H1 (cell line): ENCODE measurements around the gene KRTAP5-8. TPM values are rescaled to one million over a fixed set of nuclear protein-coding genes. Genes with fewer than 3 reads are reported as not detected.

Experiments
- CTCF ChIA-PET: fragments of 300-600 bp; sonication (Branson Sonifier 250); formaldehyde crosslinking; loops from one replicate; lab custom pipeline; 2021; ENCODE audit not compliant: partially characterized antibody; lab: Charles Lee
- POLR2A ChIA-PET: fragments of 300-600 bp; sonication (Branson Sonifier 250); formaldehyde crosslinking; loops from one replicate; lab custom pipeline; 2021; ENCODE audit warnings: inconsistent platforms; ENCODE audit not compliant: partially characterized antibody; lab: Charles Lee
- DNase-seq, 2 experiments: peaks; one replicate each; pipeline versions ENCODE4 v3.0.0 to v3.0.0-alpha.2; 2010 to 2022; ENCODE audit warnings: low spot score in 2 of 2, low read depth in 1 of 2, mixed read lengths in 1 of 2
- FAIRE-seq: peaks from 2 replicates; lab custom pipeline; 2011; peaks lifted over from hg19 to GRCh38; lab: Jason Lieb, UNC
- H2AFZ ChIP-seq: 2 replicates; pipeline ENCODE4 v1.8.1; 2012; ENCODE audit warnings: low read length, inconsistent platforms
- H2AK5ac ChIP-seq: 2 replicates; pipeline ENCODE4 v1.6.1; 2013; ENCODE audit warnings: low read depth, low read length
- H2BK120ac ChIP-seq: replicated peaks from 2 replicates; pipeline ENCODE3; 2013; ENCODE audit warnings: low read depth, low read length, inconsistent platforms
- H2BK12ac ChIP-seq: 2 replicates; pipeline ENCODE4 v1.6.1; 2013; ENCODE audit warnings: low read depth, low read length
- H2BK15ac ChIP-seq: 2 replicates; pipeline ENCODE4 v1.6.1; 2013; ENCODE audit warnings: low read length
- H2BK20ac ChIP-seq: 2 replicates; pipeline ENCODE4 v1.6.1; 2013; ENCODE audit warnings: low read length
- H2BK5ac ChIP-seq: 2 replicates; pipeline ENCODE4 v1.6.1; 2013; ENCODE audit warnings: low read depth, low read length
- H3K14ac ChIP-seq: 2 replicates; pipeline ENCODE4 v1.6.1; 2013; ENCODE audit warnings: inconsistent platforms; ENCODE audit not compliant: insufficient read length
- H3K18ac ChIP-seq: 2 replicates; pipeline ENCODE4 v1.6.1; 2013; ENCODE audit warnings: low read length; ENCODE audit errors: extremely low read depth
- H3K23ac ChIP-seq: 2 replicates; pipeline ENCODE4 v1.6.1; 2013; ENCODE audit warnings: inconsistent platforms; ENCODE audit not compliant: insufficient read length
- H3K23me2 ChIP-seq: 2 replicates; pipeline ENCODE4 v1.6.1; 2013; ENCODE audit warnings: low read depth, low read length
- H3K27ac ChIP-seq: 2 replicates; pipeline ENCODE4 v1.6.1; 2011; ENCODE audit warnings: low read depth, low read length, inconsistent platforms
- H3K27me3 ChIP-seq, 4 experiments: replicated peaks in 1 of 4; 1 replicate in 1 of 4; 2 replicates in 3 of 4; pipeline versions ENCODE4 v1.6.1 to v1.8.1; 2011 to 2013; ENCODE audit warnings: low read length in 3 of 4, mild to moderate bottlenecking in 3 of 4, inconsistent platforms in 2 of 4, mixed read lengths in 2 of 4, moderate library complexity in 1 of 4; ENCODE audit not compliant: control insufficient read depth in 3 of 4, insufficient read depth in 3 of 4; ENCODE audit errors: extremely low read depth in 1 of 4
- H3K36me3 ChIP-seq, 4 experiments: 2 replicates each; pipeline versions ENCODE4 v1.6.1 to v1.8.1; 2011 to 2013; ENCODE audit warnings: mild to moderate bottlenecking in 4 of 4, low read length in 3 of 4, moderate library complexity in 2 of 4, control low read depth in 1 of 4, inconsistent platforms in 1 of 4; ENCODE audit not compliant: insufficient read depth in 4 of 4, control insufficient read depth in 2 of 4
- H3K4ac ChIP-seq: replicated peaks from 2 replicates; pipeline ENCODE3; 2013; ENCODE audit warnings: low read length, low read depth, mixed read lengths, inconsistent platforms; ENCODE audit not compliant: insufficient read length
- H3K4me1 ChIP-seq, 4 experiments: replicated peaks in 1 of 4; 1 replicate in 1 of 4; 2 replicates in 3 of 4; pipeline versions ENCODE4 v1.6.1 to v1.8.1; 2011 to 2013; ENCODE audit warnings: low read length in 3 of 4, inconsistent platforms in 2 of 4, mixed read lengths in 1 of 4; ENCODE audit not compliant: insufficient read depth in 4 of 4, control insufficient read depth in 3 of 4
- H3K4me2 ChIP-seq, 2 experiments: 2 replicates each; pipeline versions ENCODE4 v1.6.1 to v1.8.1; 2011 to 2013; ENCODE audit warnings: low read depth in 2 of 2, low read length in 2 of 2, control low read depth in 1 of 2, inconsistent platforms in 1 of 2, mild to moderate bottlenecking in 1 of 2; ENCODE audit not compliant: insufficient read depth in 1 of 2
- H3K4me3 ChIP-seq, 4 experiments: fragments of 200-600, 300-600 bp in 1 of 4; sonication (generic), shearing (Covaris generic), sonication (Bioruptor Twin) in 1 of 4; 2 replicates each; pipeline versions ENCODE4 v1.5.1 to v1.8.1; 2011 to 2016; ENCODE audit warnings: low read length in 4 of 4, low read depth in 3 of 4, control low read depth in 2 of 4, inconsistent platforms in 2 of 4, mild to moderate bottlenecking in 2 of 4, mixed read lengths in 1 of 4, moderate library complexity in 1 of 4; ENCODE audit not compliant: insufficient read depth in 2 of 4; ENCODE audit errors: extremely low read depth in 1 of 4
- H3K56ac ChIP-seq: replicated peaks from 2 replicates; pipeline ENCODE3; 2013; ENCODE audit warnings: low read depth, mild to moderate bottlenecking, mixed read lengths, low read length, inconsistent platforms; ENCODE audit not compliant: insufficient read length
- H3K79me1 ChIP-seq: 2 replicates; pipeline ENCODE4 v1.6.1; 2013; ENCODE audit warnings: low read depth, low read length, control low read depth
- H3K79me2 ChIP-seq, 2 experiments: 2 replicates each; pipeline versions ENCODE4 v1.6.1 to v1.8.1; 2012 to 2013; ENCODE audit warnings: low read length in 2 of 2, mild to moderate bottlenecking in 2 of 2, inconsistent platforms in 1 of 2; ENCODE audit not compliant: insufficient read depth in 2 of 2, control insufficient read depth in 1 of 2
- H3K9ac ChIP-seq, 4 experiments: replicated peaks in 1 of 4; 1 replicate in 1 of 4; 2 replicates in 3 of 4; pipeline versions ENCODE4 v1.6.1 to v1.8.1; 2011 to 2013; ENCODE audit warnings: low read depth in 3 of 4, low read length in 3 of 4, control low read depth in 2 of 4, mild to moderate bottlenecking in 2 of 4, moderate library complexity in 2 of 4, inconsistent platforms in 1 of 4; ENCODE audit errors: extremely low read depth in 1 of 4
- H3K9me3 ChIP-seq, 2 experiments: 2 replicates each; pipeline versions ENCODE4 v1.6.1 to v1.8.1; 2012 to 2013; ENCODE audit warnings: mild to moderate bottlenecking in 2 of 2, moderate library complexity in 2 of 2, control low read depth in 1 of 2, inconsistent platforms in 1 of 2, low read depth in 1 of 2, low read length in 1 of 2, mixed read lengths in 1 of 2; ENCODE audit not compliant: insufficient read depth in 2 of 2
- H4K20me1 ChIP-seq, 2 experiments: replicated peaks in 1 of 2; 2 replicates each; pipeline versions ENCODE3 to v1.8.1; 2011 to 2013; ENCODE audit warnings: inconsistent platforms in 2 of 2, low read length in 2 of 2, mild to moderate bottlenecking in 1 of 2; ENCODE audit not compliant: insufficient read depth in 2 of 2, control insufficient read depth in 1 of 2
- H4K5ac ChIP-seq: 2 replicates; pipeline ENCODE4 v1.6.1; 2013; ENCODE audit warnings: low read length, low read depth, mixed read lengths, inconsistent platforms; ENCODE audit not compliant: insufficient read length
- H4K8ac ChIP-seq: 2 replicates; pipeline ENCODE4 v1.8.0; 2013; ENCODE audit warnings: mild to moderate bottlenecking, moderate library complexity, low read length, inconsistent platforms; ENCODE audit not compliant: insufficient read depth; ENCODE audit errors: extremely low read depth
- H4K91ac ChIP-seq: replicated peaks from 2 replicates; pipeline ENCODE3; 2013; ENCODE audit warnings: low read length, mixed read lengths, inconsistent platforms; ENCODE audit not compliant: insufficient read length
- ASH2L ChIP-seq: fragments of 200-600, 300-600 bp; sonication (generic); IDR thresholded peaks from one replicate; pipeline ENCODE4 v1.7.1; 2017; ENCODE audit warnings: low read length
- BACH1 ChIP-seq: IDR thresholded peaks from 2 replicates; pipeline ENCODE4 v1.6.1; 2012; ENCODE audit warnings: low read length, improper control_type of control experiment
- CTCF ChIP-seq, 3 experiments: IDR thresholded peaks; 1 replicate in 2 of 3; 2 replicates in 1 of 3; pipeline versions ENCODE4 v1.5.1 to v1.6.1; 2011; ENCODE audit warnings: low read length in 3 of 3, mild to moderate bottlenecking in 3 of 3, inconsistent platforms in 2 of 3, low read depth in 1 of 3, moderate library complexity in 1 of 3; ENCODE audit not compliant: insufficient read depth in 1 of 3; ENCODE audit errors: control extremely low read depth in 1 of 3
- FOSL1 ChIP-seq: IDR thresholded peaks from 2 replicates; pipeline ENCODE4 v1.6.1; 2011; ENCODE audit warnings: mild to moderate bottlenecking, low read depth, low read length, moderate library complexity; ENCODE audit not compliant: insufficient read depth
- GTF2F1 ChIP-seq: IDR thresholded peaks from 2 replicates; pipeline ENCODE4 v1.6.1; 2012; ENCODE audit warnings: low read depth, low read length, improper control_type of control experiment, borderline replicate concordance
- JUND ChIP-seq: IDR thresholded peaks from 2 replicates; pipeline ENCODE4 v1.6.1; 2011; ENCODE audit warnings: mild to moderate bottlenecking, improper control_type of control experiment, low read length
- SIN3A ChIP-seq, 2 experiments: IDR thresholded peaks in 1 of 2; conservative IDR thresholded peaks in 1 of 2; 2 replicates each; pipeline ENCODE4 v1.6.1; 2011 to 2012; ENCODE audit warnings: low read length in 2 of 2, improper control_type of control experiment in 1 of 2, low read depth in 1 of 2, mild to moderate bottlenecking in 1 of 2
- SIRT6 ChIP-seq: IDR thresholded peaks from one replicate; pipeline ENCODE4 v1.7.1; 2012; ENCODE audit warnings: low read length, inconsistent platforms
- SUZ12 ChIP-seq: fragments of 200-600 bp; sonication (generic); IDR thresholded peaks from 2 replicates; pipeline ENCODE4 v1.6.1; 2012; ENCODE audit warnings: mild to moderate bottlenecking, inconsistent platforms, low read length, moderate library complexity, mixed read lengths
- WGBS, 2 experiments: shearing (Covaris generic) in 1 of 2; methylation state at CpG; one replicate each; pipeline versions ENCODE4 v1.1.6 to v1.1.7; 2013 to 2015; ENCODE audit warnings: low lambda C conversion rate in 2 of 2, mixed read lengths in 2 of 2, inconsistent platforms in 1 of 2, low coverage in 1 of 2, missing lambda C conversion rate in 1 of 2; ENCODE audit not compliant: insufficient replicate concordance in 2 of 2, insufficient coverage in 1 of 2, insufficient read length in 1 of 2; ENCODE audit errors: extremely low coverage in 1 of 2, missing lambda C conversion rate in 1 of 2; 5-methylcytosine and 5-hydroxymethylcytosine counted together
- polyA plus RNA-seq, 7 experiments: library from polyadenylated mRNA; depleted of rRNA in 3 of 7; stranded (reverse) in 5 of 7; unstranded in 2 of 7; fragments of >200 nt in 5 of 7; fragments of 200-250 nt in 2 of 7; gene quantifications; 1 replicate in 5 of 7; 2 replicates in 1 of 7; 4 replicates in 1 of 7; pipeline versions ENCODE4 v1.2.1 to v1.2.3, GENCODE V29; 2011 to 2013; ENCODE audit warnings: missing spikeins in 2 of 7, mixed read lengths in 2 of 7
- total RNA-seq: library from RNA; stranded (reverse); fragmentation: NEBNext Ultra II Directional; extraction: Animal tissue kit (Norgen Biotek cat#: 25700); gene quantifications from 2 replicates; pipeline ENCODE4 v1.2.1, GENCODE V29; 2021
- TF ChIP-seq, protein P1 (sequence below): IDR thresholded peaks from 2 replicates; pipeline ENCODE4 v1.6.1; 2012; ENCODE audit warnings: inconsistent platforms

The KRTAP5-8 gene
- total and polyA plus RNA-seq, 2 of the 8 experiments (the other 6 are each of a cell fraction or from before 2014, with no cell fraction given), result not detected

GRCh38 chr11:71502026-71502425 lies 35.8 kb upstream of the KRTAP5-8 start:
- Histone ChIP-seq H3K27ac (no peak overlapping the region), H3K79me1 (no peaks in the 10 kb centered on the region), H2BK12ac (no peak overlapping the region), H3K79me2 (no peaks in the 10 kb centered on the region), H3K9me3 (peaks cover 0 to 3% of the 10 kb centered on the region in 2 experiments; a peak in 1 of 4 replicates), H4K8ac (no peak overlapping the region), H3K4ac (no peak overlapping the region), H3K4me2 (no peak overlapping the region), H2BK20ac (no peak overlapping the region), H3K9ac (no peak overlapping the region), H3K27me3 (no peaks in the 10 kb centered on the region), H3K23ac (no peak overlapping the region), H3K4me3 (no peak overlapping the region), H4K5ac (no peak overlapping the region), H2BK15ac (no peak overlapping the region), H3K36me3 (peaks cover 3 to 16% (median 6%) of the 10 kb centered on the region in 4 experiments; a peak in 5 of 8 replicates), H3K23me2 (no peaks in the 10 kb centered on the region), H4K91ac (no peak overlapping the region), H3K14ac (no peak overlapping the region), H2AFZ (no peak overlapping the region), H2BK120ac (no peak overlapping the region), H3K18ac (no peak overlapping the region), H4K20me1 (peaks cover 0 to 1% of the 10 kb centered on the region in 2 experiments), H3K4me1 (peaks cover 0 to 8% (median 5%) of the 10 kb centered on the region in 4 experiments; a peak in 5 of 7 replicates), H2BK5ac (no peak overlapping the region), H2AK5ac (no peak overlapping the region), H3K56ac (no peak overlapping the region)
- ChIA-PET POLR2A (interaction anchor here (0.7 kb wide), 1 partner anchor 17 kb away, joined by 3 read pairs; no protein-coding TSS in a partner anchor), CTCF (no interaction called here)
- DNase-seq (peak in 1 of 2 experiments; percentile 23), FAIRE-seq (no peak)
- WGBS, 2 experiments, result 84% methylated on average over 9 of the region's 10 CpGs; no CpG with 5 or more reads in 1 of the 2 experiments
- TF ChIP-seq SIN3A (conservative IDR thresholded peaks at IDR 0.05 in 1 of 2, IDR thresholded peaks at IDR 0.05 in 1 of 2; ENCODE audit: low read depth in 1 of 2, low read length in 2 of 2) (no peak), GTF2F1 (no peak), SIRT6 (no peak), CTCF (IDR thresholded peaks at IDR 0.05; ENCODE audit: control extremely low read depth in 1 of 3, insufficient read depth in 1 of 3, low read depth in 1 of 3, low read length in 3 of 3) (no peak), ASH2L (no peak), SUZ12 (no peak), FOSL1 (no peak), JUND (no peak), BACH1 (no peak)
- TF ChIP-seq, protein P1, sequence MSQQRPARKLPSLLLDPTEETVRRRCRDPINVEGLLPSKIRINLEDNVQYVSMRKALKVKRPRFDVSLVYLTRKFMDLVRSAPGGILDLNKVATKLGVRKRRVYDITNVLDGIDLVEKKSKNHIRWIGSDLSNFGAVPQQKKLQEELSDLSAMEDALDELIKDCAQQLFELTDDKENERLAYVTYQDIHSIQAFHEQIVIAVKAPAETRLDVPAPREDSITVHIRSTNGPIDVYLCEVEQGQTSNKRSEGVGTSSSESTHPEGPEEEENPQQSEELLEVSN, result no peak
